Nephron (organoid): ENCODE results near the gene ODAD2.

Source experiments
- H3K27ac Mint-ChIP-seq, 3 experiments: 2 replicates each; pipeline ENCODE4 v1.8.0; 2020; ENCODE audit warnings: mixed read lengths in 3 of 3, mild to moderate bottlenecking in 2 of 3, moderate library complexity in 1 of 3
- H3K27me3 Mint-ChIP-seq: 2 replicates; pipeline ENCODE4 v1.8.0; 2021; ENCODE audit warnings: low read depth, mild to moderate bottlenecking, moderate library complexity, mixed read lengths
- H3K36me3 Mint-ChIP-seq: 2 replicates; pipeline ENCODE4 v1.8.0; 2020; ENCODE audit warnings: low read depth, mixed read lengths
- H3K4me1 Mint-ChIP-seq: 2 replicates; pipeline ENCODE4 v1.8.0; 2020; ENCODE audit warnings: mixed read lengths
- H3K4me3 Mint-ChIP-seq, 3 experiments: 2 replicates each; pipeline ENCODE4 v1.8.0; 2020; ENCODE audit warnings: mild to moderate bottlenecking in 3 of 3, mixed read lengths in 3 of 3, moderate library complexity in 2 of 3
- H3K9me3 Mint-ChIP-seq: 2 replicates; pipeline ENCODE4 v1.8.0; 2020; ENCODE audit warnings: mixed read lengths
- TF ChIP-seq, protein P1 (sequence below), 3 experiments: fragments of 200-600 bp; sonication (generic); IDR thresholded peaks; one replicate each; pipeline ENCODE4 v1.5.0; 2021; ENCODE audit warnings: antibody characterized with exemption in 3 of 3; ENCODE audit not compliant: unreplicated experiment in 3 of 3

The ODAD2 gene

DNA sequence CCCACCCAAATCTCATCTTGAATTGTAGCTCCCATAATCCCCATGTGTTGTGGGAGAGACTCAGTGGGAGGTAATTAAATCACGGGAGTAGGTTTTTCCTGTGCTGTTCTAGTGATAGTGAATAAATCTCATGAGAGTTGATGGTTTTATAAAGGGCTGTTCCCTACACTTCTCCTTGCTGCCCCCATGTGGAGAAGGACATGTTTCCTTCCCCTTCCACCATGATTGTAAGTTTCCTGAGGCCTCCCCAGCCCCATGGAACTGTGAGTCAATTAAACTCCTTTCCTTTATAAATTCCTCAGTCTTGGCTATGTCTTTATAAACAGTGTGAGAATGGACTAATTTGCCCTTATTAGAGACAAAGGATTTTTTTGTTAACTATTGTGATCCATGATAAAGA is 204.7 kb downstream of the ODAD2 start:
- Mint-ChIP-seq H3K27me3 (peaks cover 8% of the 10 kb centered on the region), H3K4me3 (no peak overlapping the region), H3K27ac (no peak overlapping the region), H3K9me3 (no peaks in the 10 kb centered on the region), H3K4me1 (no peaks in the 10 kb centered on the region), H3K36me3 (no peaks in the 10 kb centered on the region)
- TF ChIP-seq, protein P1, sequence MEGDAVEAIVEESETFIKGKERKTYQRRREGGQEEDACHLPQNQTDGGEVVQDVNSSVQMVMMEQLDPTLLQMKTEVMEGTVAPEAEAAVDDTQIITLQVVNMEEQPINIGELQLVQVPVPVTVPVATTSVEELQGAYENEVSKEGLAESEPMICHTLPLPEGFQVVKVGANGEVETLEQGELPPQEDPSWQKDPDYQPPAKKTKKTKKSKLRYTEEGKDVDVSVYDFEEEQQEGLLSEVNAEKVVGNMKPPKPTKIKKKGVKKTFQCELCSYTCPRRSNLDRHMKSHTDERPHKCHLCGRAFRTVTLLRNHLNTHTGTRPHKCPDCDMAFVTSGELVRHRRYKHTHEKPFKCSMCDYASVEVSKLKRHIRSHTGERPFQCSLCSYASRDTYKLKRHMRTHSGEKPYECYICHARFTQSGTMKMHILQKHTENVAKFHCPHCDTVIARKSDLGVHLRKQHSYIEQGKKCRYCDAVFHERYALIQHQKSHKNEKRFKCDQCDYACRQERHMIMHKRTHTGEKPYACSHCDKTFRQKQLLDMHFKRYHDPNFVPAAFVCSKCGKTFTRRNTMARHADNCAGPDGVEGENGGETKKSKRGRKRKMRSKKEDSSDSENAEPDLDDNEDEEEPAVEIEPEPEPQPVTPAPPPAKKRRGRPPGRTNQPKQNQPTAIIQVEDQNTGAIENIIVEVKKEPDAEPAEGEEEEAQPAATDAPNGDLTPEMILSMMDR (IDR thresholded peaks at IDR 0.05; ENCODE audit: unreplicated experiment in 3 of 3): no peak

- Mint-ChIP-seq H3K4me3 (no peak overlapping the region), H3K4me1 (no peaks in the 10 kb centered on the region), H3K27ac (no peak overlapping the region), H3K9me3 (no peaks in the 10 kb centered on the region), H3K36me3 (no peaks in the 10 kb centered on the region), H3K27me3 (peaks cover 8% of the 10 kb centered on the region)
- TF ChIP-seq, protein P1 (IDR thresholded peaks at IDR 0.05; ENCODE audit: unreplicated experiment in 3 of 3): no peak
Observed at GRCh38 chr10:27792216-27792615, 206.7 kb downstream of the ODAD2 start.

DNA sequence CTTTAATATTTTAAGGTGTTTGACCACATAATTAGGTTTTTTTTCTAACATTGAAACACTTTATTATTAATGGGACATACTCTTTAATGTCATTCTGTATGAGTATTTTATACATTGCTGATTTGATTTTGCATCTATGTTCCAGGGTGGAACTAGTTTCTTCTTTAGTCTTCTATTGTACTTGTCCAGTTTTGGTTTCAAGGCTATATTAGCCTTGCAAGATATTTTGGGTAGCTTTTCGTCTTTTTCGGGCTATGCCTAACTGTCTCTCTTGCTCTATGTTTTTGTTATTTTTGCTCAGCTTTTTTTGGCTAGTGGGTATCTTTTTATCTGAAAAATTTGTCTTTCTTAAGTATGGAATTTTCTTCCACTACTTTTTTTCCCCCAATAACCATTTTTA is 214.6 kb downstream of the ODAD2 start:
- Mint-ChIP-seq H3K27ac (no peak overlapping the region), H3K4me1 (no peaks in the 10 kb centered on the region), H3K4me3 (no peak overlapping the region), H3K27me3 (no peaks in the 10 kb centered on the region), H3K9me3 (no peaks in the 10 kb centered on the region), H3K36me3 (no peaks in the 10 kb centered on the region)
- TF ChIP-seq, protein P1 (IDR thresholded peaks at IDR 0.05; ENCODE audit: unreplicated experiment in 3 of 3): no peak

- H3K36me3 Mint-ChIP-seq: no peaks in the 10 kb centered on the region
- no peaks in the 10 kb centered on the region for H3K9me3 Mint-ChIP-seq
- H3K4me3 Mint-ChIP-seq: no peak overlapping the region
- H3K27me3 Mint-ChIP-seq: no peaks in the 10 kb centered on the region
- H3K4me1 Mint-ChIP-seq: no peaks in the 10 kb centered on the region
- TF ChIP-seq, protein P1 (IDR thresholded peaks at IDR 0.05; ENCODE audit: unreplicated experiment in 3 of 3): no peak
- no peak overlapping the region for H3K27ac Mint-ChIP-seq
Observed at GRCh38 chr10:27783660-27784059, 215.2 kb downstream of the ODAD2 start.

- Mint-ChIP-seq H3K27ac (no peak overlapping the region), H3K4me1 (no peaks in the 10 kb centered on the region), H3K9me3 (no peaks in the 10 kb centered on the region), H3K27me3 (peaks cover 3% of the 10 kb centered on the region), H3K36me3 (no peaks in the 10 kb centered on the region), H3K4me3 (no peak overlapping the region)
- TF ChIP-seq, protein P1 (IDR thresholded peaks at IDR 0.05; ENCODE audit: unreplicated experiment in 3 of 3): no peak
Observed at GRCh38 chr10:27779462-27780015, 219.3 kb downstream of the ODAD2 start.

DNA sequence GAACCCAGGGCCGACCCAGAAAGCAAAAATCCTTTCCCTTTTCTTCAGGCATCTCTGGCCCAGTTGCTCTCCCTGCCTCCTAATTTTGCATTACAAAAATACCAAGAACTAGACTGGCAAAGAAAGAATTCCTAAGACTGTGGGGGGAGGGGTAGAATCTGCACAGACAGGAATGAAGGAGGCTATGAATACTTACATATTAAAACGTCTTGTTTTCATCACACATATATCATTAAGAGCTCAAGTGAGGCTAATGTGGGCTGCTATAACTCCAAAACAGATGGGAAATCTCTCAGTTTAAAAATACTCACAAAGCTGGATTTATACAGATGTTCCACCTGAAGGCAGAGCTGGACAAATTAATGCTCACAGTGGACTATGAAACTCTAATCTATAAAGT is 224.0 kb downstream of the ODAD2 start:
- H3K4me1 Mint-ChIP-seq: no peaks in the 10 kb centered on the region
- H3K27me3 Mint-ChIP-seq: peaks cover 7% of the 10 kb centered on the region
- H3K27ac Mint-ChIP-seq: no peak overlapping the region
- TF ChIP-seq, protein P1 (IDR thresholded peaks at IDR 0.05; ENCODE audit: unreplicated experiment in 3 of 3): no peak
- H3K36me3 Mint-ChIP-seq: no peaks in the 10 kb centered on the region
- H3K9me3 Mint-ChIP-seq: no peaks in the 10 kb centered on the region
- no peak overlapping the region for H3K4me3 Mint-ChIP-seq
